ENCODE data around the gene TMEM144. TPM values are rescaled to one million over a fixed set of nuclear protein-coding genes. Genes with fewer than 3 reads are reported as not detected.

The TMEM144 gene
- total RNA-seq, 3 donors from 2014 or later (not counting 1 experiment from before 2014, with no cell fraction given), result 0.31 to 0.78 TPM; not detected in 1

GRCh38 chr4:158259955-158260575 is 49.8 kb downstream of the TMEM144 start:
- intact Hi-C loops (cut with micrococcal nuclease), result loop anchor here (10.0 kb wide), 2 partner anchors 915 to 945 kb away; no protein-coding TSS in a partner anchor
- ATAC-seq (no peak), DNase-seq (no peak)
- H3K4me3 ChIP-seq (ENCODE audit: low read length), result no peak overlapping the region
- Mint-ChIP-seq H3K36me3 (no peaks in the 10 kb centered on the region), H3K4me3 (no peak overlapping the region), H3K27ac (no peak overlapping the region), H3K9me3 (no peaks in the 10 kb centered on the region), H3K27me3 (ENCODE audit: low read depth in 2 of 2) (no peaks in the 10 kb centered on the region), H3K4me1 (no peaks in the 10 kb centered on the region)
- TF ChIP-seq CTCF (IDR thresholded peaks at IDR 0.05), result no peak
- no peaks in the 10 kb centered on the region for H3K4me1 ChIP-seq (ENCODE audit: control insufficient read depth, insufficient read depth, low read length)
- H3K27me3 ChIP-seq (ENCODE audit: control insufficient read depth, insufficient read depth, low read length), result no peaks in the 10 kb centered on the region
- H3K36me3 ChIP-seq (ENCODE audit: control insufficient read depth, insufficient read depth, low read length), result no peaks in the 10 kb centered on the region
- WGBS (ENCODE audit: insufficient coverage), result no CpG with 5 or more reads among the region's 3 CpGs
- H3K9me3 ChIP-seq (ENCODE audit: control insufficient read depth, insufficient read depth, low read length), result no peaks in the 10 kb centered on the region
- no peak overlapping the region for H3K27ac ChIP-seq (ENCODE audit: low read length)

GRCh38 chr4:158261480-158261879 is 51.2 kb downstream of the TMEM144 start:
- no peak overlapping the region for H3K27ac ChIP-seq (ENCODE audit: low read length)
- DNase-seq (no peak), ATAC-seq (no peak)
- H3K36me3 ChIP-seq (ENCODE audit: control insufficient read depth, insufficient read depth, low read length), result no peaks in the 10 kb centered on the region
- Mint-ChIP-seq H3K9me3 (no peaks in the 10 kb centered on the region), H3K27me3 (ENCODE audit: low read depth in 2 of 2) (no peaks in the 10 kb centered on the region), H3K4me3 (no peak overlapping the region), H3K36me3 (no peaks in the 10 kb centered on the region), H3K27ac (no peak overlapping the region), H3K4me1 (no peaks in the 10 kb centered on the region)
- H3K4me1 ChIP-seq (ENCODE audit: control insufficient read depth, insufficient read depth, low read length), result no peaks in the 10 kb centered on the region
- intact Hi-C loops (cut with micrococcal nuclease), result no loop called here
- 97% methylated on average over 1 of the region's 4 CpGs for WGBS (ENCODE audit: insufficient coverage)
- no peak overlapping the region for H3K4me3 ChIP-seq (ENCODE audit: low read length)
- TF ChIP-seq CTCF (IDR thresholded peaks at IDR 0.05), result no peak
- H3K9me3 ChIP-seq (ENCODE audit: control insufficient read depth, insufficient read depth, low read length), result no peaks in the 10 kb centered on the region
- H3K27me3 ChIP-seq (ENCODE audit: control insufficient read depth, insufficient read depth, low read length), result no peaks in the 10 kb centered on the region

- H3K4me3 ChIP-seq (ENCODE audit: low read length), result no peak overlapping the region
- H3K27me3 Mint-ChIP-seq (ENCODE audit: low read depth in 2 of 2), result no peaks in the 10 kb centered on the region
- no peak overlapping the region for H3K4me3 Mint-ChIP-seq
- H3K4me1 ChIP-seq (ENCODE audit: control insufficient read depth, insufficient read depth, low read length), result no peaks in the 10 kb centered on the region
- ATAC-seq, result no peak
- intact Hi-C loops (cut with micrococcal nuclease), result no loop called here
- H3K36me3 Mint-ChIP-seq, result no peaks in the 10 kb centered on the region
- 68% methylated on average over 2 of the region's 2 CpGs for WGBS (ENCODE audit: insufficient coverage)
- TF ChIP-seq CTCF (IDR thresholded peaks at IDR 0.05), result no peak
- no peaks in the 10 kb centered on the region for H3K27me3 ChIP-seq (ENCODE audit: control insufficient read depth, insufficient read depth, low read length)
- H3K9me3 ChIP-seq (ENCODE audit: control insufficient read depth, insufficient read depth, low read length), result no peaks in the 10 kb centered on the region
- no peak overlapping the region for H3K27ac ChIP-seq (ENCODE audit: low read length)
- H3K27ac Mint-ChIP-seq, result no peak overlapping the region
- H3K9me3 Mint-ChIP-seq, result no peaks in the 10 kb centered on the region
- H3K36me3 ChIP-seq (ENCODE audit: control insufficient read depth, insufficient read depth, low read length), result no peaks in the 10 kb centered on the region
- DNase-seq, result no peak
- no peaks in the 10 kb centered on the region for H3K4me1 Mint-ChIP-seq
Observed at GRCh38 chr4:158268553-158268952, 58.3 kb downstream of the TMEM144 start.

- Mint-ChIP-seq H3K4me3 (no peak overlapping the region), H3K36me3 (no peaks in the 10 kb centered on the region), H3K27ac (no peak overlapping the region), H3K27me3 (ENCODE audit: low read depth in 2 of 2) (no peaks in the 10 kb centered on the region), H3K4me1 (no peaks in the 10 kb centered on the region), H3K9me3 (no peaks in the 10 kb centered on the region)
- intact Hi-C loops (cut with micrococcal nuclease), result no loop called here
- 79% methylated on average over 3 of the region's 5 CpGs for WGBS (ENCODE audit: insufficient coverage)
- no peaks in the 10 kb centered on the region for H3K4me1 ChIP-seq (ENCODE audit: control insufficient read depth, insufficient read depth, low read length)
- H3K27ac ChIP-seq (ENCODE audit: low read length), result no peak overlapping the region
- H3K27me3 ChIP-seq (ENCODE audit: control insufficient read depth, insufficient read depth, low read length), result no peaks in the 10 kb centered on the region
- H3K36me3 ChIP-seq (ENCODE audit: control insufficient read depth, insufficient read depth, low read length), result no peaks in the 10 kb centered on the region
- ATAC-seq, result no peak
- no peak for TF ChIP-seq CTCF (IDR thresholded peaks at IDR 0.05)
- H3K4me3 ChIP-seq (ENCODE audit: low read length), result no peak overlapping the region
- no peak for DNase-seq
- no peaks in the 10 kb centered on the region for H3K9me3 ChIP-seq (ENCODE audit: control insufficient read depth, insufficient read depth, low read length)
Observed at GRCh38 chr4:158274636-158275035, 64.3 kb downstream of the TMEM144 start.
